HG03025 (cell line): Measurements from ENCODE around the gene DLG2.

ENCODE experiments used
- ATAC-seq: cut with Tn5 transposase; IDR thresholded peaks from one replicate; pipeline ENCODE4 v1.9.1; 2021; ENCODE audit warnings: mild to moderate bottlenecking, moderate library complexity; ENCODE audit not compliant: unreplicated experiment, low FRiP score

The DLG2 gene

DNA sequence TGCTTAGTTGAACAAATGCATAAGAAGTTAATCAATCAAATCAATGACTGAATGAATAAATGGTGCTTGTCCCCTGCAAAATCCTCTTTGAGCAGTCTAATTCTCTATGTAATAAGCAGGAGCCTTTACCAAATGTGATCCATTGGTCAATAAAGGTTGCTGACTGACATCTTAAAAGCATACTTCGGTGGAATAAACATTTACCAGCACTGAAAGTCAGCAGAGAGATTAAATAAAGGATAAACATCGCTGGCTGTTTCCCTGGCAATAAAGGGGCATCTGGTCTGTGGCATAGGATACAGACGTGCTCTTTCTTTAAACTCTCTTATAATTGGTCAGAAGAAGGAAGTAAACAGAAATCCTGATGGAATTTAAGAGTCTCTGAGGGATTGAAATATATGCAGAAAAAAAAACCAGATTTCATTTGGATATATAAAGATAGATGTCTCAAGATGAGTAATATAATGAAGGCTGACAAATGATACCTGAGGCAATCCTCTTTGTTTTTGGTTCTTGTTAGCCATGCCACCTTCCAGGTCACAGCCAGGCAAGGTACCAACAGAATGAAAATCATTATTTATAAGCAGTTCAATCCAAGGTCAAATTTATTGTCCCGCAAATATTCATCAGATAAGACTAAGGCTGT lies 1762.6 kb downstream of the DLG2 start:
- ATAC-seq, result no peak

DNA sequence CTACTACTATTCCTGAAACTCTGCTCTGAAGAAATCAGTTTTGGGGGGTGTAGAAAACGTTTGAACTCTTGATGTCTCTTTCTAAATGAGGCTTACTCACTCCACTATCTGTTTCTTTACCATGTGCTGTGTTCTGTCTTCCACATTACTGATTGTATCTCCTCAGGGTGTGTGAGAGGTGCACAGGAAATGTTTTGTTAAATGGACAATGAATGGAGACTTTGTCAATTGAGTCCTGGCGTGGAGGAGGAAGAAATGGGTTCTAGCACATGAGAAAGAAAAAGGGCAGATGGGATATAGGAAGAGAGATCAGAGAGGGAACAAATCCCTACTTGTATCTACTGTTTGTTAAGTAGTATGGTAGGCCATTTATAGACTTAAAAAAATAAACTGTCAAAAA lies 1763.9 kb downstream of the DLG2 start:
- no peak for ATAC-seq

- ATAC-seq, result no peak
Measured at GRCh38 chr11:83862691-83863090, 1764.5 kb downstream of the DLG2 start.

GRCh38 chr11:83862033-83862432 lies 1765.1 kb downstream of the DLG2 start:
- no peak for ATAC-seq

DNA sequence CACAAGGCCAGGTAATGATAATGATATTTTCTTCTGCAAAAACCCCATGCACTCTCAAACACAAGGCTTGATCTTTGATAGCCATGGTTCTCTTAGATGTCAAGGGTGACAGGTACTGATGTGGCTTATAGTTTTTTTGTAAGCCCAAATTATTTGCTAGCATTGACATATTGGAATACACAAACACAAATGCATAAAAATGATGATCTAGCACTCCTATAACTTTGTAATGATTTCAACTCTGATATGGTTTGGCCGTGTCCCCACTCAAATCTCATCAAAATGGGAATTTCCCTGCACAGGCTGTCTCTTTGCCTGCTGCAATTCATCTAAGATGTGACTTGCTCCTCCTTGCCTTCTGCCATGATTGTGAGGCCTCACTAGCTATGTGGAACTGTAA lies 1768.5 kb downstream of the DLG2 start:
- ATAC-seq, result no peak

- ATAC-seq, result no peak
Measured at GRCh38 chr11:83855237-83855636, 1771.9 kb downstream of the DLG2 start.

- ATAC-seq, result no peak
Measured at GRCh38 chr11:83852775-83853442, 1774.2 kb downstream of the DLG2 start.

GRCh38 chr11:83852012-83852411 lies 1775.1 kb downstream of the DLG2 start:
- no peak for ATAC-seq

DNA sequence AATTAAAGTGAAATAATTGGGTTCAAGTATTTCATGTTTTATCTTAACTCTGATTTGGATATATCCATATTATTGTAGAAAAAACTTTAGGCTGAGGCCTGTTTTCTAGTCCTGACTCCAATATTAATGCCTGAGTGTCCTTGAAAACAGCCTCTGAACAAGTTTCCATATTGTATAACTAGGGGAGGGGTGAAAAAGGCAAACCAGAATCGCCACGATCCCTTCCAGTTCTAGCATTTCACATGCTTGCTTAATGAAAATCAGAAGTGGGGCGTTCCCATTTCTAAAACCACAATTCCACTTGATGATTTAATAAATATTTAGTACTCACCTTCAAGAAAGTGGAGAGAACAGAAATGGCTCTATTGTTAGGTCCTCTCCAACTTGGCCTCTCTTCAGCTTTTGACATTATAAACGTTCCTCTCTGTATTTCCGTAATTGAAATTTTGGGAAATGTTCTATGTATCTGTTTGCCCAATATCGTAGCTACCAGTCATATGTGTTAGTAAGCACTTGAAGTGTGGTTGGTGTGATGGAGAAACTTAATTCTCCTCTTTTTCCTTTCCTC lies 1779.6 kb downstream of the DLG2 start:
- no peak for ATAC-seq

GRCh38 chr11:83845797-83846196 lies 1781.3 kb downstream of the DLG2 start:
- ATAC-seq, result no peak

DNA sequence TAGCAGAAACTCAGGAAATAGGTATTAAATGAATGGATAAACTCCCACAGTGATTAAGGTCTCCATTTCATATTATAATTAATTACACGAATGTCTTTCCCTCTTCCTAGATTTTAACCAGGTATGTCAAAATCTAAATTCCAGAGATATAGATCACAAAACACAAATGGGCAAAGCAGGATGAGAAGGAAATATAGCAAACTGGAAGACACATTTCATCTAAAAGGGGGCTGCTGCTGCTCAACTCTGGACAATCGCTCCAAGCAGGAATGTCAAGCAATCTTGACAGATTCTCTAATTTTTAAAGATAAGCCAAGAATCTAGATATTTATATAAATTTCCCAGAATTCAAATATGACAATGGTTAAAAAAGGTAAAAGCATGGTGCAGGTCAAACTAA lies 1786.8 kb downstream of the DLG2 start:
- no peak for ATAC-seq

- peak; percentile 94 for ATAC-seq
Measured at GRCh38 chr11:83836883-83837654, 1790.1 kb downstream of the DLG2 start.

DNA sequence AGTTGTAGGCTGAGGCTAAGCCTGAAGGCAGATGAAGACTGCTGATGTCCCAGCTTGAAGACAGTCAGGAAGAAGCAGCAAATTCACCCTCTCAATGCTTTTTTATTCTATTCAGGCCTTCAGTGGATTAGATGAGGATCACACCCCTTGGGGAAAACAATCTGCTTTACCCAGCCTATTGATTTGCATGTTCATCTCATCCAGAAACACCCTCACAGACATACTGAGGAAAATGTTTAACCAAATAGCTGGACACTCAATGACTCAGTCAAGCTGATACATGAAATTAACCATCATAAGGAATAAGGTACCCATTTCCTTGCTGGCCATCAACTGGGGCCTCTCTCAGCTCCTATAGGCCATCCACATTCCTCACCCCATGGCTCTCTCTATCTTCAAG lies 1791.1 kb downstream of the DLG2 start:
- no peak for ATAC-seq

GRCh38 chr11:83835423-83835822 lies 1791.7 kb downstream of the DLG2 start:
- peak; percentile 62 for ATAC-seq

DNA sequence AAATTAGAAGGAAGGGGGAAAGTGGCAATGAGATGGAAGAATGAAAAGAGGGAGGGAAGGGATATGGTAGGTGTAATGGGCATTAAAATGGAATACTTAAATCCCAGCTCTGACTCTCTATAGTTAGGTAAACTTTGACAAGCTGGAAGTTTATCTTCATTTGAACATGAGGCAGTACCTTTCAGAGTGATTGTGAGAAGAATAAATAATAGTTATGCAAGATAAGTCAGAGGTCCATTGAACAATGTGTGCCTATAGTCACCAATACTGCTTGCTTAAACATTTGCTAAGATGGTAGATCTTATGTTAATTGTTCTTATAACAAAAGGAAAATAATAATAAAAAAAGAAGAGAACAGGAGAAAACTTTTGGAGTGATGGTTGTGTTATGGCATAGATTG lies 1795.2 kb downstream of the DLG2 start:
- ATAC-seq, result no peak

DNA sequence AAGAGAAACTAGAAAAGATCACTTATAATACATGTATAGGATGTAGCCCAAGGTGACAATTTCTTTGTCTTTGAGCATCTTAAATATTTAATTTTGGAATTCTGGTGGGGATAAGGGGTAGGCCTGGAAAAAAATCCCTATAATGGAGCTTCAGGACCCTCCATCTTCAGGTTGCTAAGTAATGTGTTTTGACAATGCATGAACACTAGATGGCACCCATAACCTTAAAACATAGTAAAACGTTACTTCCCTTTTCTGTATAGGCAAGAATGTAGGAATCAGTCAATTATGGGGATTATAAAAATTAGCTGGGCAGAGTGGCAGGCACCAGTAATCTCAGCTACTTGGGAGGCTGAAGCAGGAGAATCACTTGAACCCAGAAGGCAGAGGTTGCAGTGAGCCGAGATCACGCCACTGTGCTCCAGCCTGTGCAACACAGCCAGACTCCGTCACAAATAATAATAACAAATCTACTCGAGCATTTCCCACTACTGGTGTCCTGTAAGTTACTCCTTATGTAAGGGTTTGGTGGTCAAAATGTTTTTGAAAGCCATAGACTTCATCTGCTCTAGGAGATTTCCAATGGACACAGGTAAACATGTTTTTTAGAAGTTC lies 1799.1 kb downstream of the DLG2 start:
- peak; percentile 66 for ATAC-seq

GRCh38 chr11:83827520-83827919 lies 1799.6 kb downstream of the DLG2 start:
- no peak for ATAC-seq

DNA sequence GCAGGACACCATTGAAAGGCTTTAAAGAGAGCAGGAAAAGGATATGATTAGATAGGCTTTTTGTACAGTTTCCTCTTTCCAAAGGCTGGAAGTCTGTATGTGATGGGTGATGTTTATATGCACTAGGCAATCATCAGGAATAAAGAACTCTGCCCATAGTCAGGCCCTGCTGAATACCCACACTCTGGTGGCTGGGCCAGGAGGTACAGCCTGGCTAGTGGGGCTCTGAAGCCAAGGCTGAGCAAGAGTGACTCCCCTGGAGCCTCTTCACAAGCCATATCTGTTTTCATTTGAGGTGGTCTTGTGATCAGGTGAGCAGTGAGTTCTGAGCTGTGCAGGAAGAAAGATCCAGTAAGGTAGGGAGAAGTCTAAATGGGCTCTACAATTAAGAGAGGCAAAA lies 1801.1 kb downstream of the DLG2 start:
- ATAC-seq, result no peak

DNA sequence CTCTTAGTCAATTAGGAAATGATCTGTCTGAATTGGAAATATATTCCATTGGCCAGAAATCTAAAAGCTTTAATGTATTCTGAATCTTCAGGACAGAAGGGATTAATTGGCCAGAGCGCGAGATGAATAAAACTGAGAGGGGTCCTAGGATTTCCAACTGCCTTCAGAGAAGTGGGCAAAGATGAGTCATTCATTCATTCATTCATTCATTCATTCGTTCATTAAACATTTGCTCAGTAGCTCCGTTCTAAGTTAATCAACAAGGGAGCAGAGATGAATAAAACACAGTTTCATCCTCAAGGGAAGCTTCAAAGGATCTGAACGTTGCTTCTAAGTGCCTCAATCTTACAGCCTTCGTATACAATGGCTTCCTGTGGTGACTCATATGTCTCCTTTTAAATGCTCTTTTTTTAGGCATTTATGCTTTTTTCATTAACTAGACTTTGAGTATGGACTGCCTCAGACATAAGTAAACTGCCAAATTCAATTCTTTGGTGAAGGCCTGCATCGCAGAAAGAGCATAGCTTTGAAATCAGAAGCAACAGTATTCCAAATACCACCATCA lies 1803.6 kb downstream of the DLG2 start:
- ATAC-seq, result no peak

- no peak for ATAC-seq
Measured at GRCh38 chr11:83819931-83820549, 1807.1 kb downstream of the DLG2 start.
